GM18951 (cell line): ENCODE data around the gene TENM4.

Source experiments
- POLR2A ChIP-seq: IDR thresholded peaks from 4 replicates; pipeline ENCODE4 v1.6.1; 2011; ENCODE audit warnings: mild to moderate bottlenecking; ENCODE audit not compliant: insufficient read length, insufficient read depth; ENCODE audit errors: extremely low read depth
- in situ Hi-C: fragments of 300-500 bp; cut with MboI; formaldehyde crosslinking; loops from one replicate; pipeline ENCODE4 v1.12.0; 2022; ENCODE audit warnings: low sequenced_read_pairs, mixed read lengths, inconsistent platforms; ENCODE audit not compliant: unreplicated experiment

The TENM4 gene

DNA sequence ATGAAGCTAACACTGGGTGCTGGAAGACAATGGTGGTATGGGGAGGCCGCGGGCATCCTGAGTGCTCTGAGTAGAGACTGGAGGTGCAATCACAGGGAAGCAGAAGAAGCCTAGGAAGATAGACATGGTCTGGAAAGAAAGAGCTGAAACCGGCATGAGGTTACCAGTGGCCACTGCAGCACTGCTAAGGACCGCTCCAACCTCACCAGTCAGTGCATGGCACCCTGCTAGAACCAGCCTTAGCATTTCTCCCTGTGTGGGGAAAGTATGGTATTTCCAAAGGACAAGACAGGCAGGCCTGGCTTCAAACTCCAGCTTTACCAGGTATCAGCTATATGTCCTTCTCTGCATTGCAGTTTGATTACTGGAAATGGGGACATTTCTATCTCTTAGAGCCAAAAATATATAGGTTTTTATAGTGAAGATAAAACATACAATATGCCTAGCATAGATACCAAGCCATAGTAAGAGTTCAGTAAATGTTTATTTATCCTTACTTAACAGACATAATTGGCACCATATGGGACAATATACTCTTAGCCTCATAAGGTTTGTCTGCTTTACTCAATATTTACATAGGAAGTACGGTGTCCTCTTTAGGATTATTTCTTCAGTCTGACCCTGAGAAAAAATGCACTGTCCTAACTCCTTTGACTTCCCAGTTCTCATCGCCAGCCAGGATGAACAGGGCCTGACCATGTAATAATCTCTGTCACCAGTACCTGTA lies 231.1 kb downstream of the TENM4 start:
- TF ChIP-seq POLR2A, result no peak
- in situ Hi-C loops, result no loop called here

DNA sequence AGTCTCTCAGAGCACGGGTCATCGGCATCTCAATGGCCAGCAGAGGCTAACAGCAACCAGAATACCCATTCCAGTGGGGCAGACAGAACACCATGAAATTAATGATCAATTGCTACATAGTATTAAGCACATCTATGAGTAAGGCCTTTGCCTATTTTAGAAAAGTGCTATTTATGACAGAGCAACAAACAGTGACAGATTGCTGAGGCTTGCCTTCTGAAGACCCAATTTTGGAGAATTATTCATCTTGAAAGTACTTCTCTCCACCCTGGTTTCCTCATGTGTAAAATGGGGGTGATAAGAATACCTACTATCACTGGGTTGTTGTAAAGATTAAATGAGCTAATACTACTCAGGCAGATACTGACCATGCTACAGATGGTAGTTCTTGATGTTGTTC lies 232.7 kb downstream of the TENM4 start:
- TF ChIP-seq POLR2A, result no peak
- in situ Hi-C loops, result no loop called here

DNA sequence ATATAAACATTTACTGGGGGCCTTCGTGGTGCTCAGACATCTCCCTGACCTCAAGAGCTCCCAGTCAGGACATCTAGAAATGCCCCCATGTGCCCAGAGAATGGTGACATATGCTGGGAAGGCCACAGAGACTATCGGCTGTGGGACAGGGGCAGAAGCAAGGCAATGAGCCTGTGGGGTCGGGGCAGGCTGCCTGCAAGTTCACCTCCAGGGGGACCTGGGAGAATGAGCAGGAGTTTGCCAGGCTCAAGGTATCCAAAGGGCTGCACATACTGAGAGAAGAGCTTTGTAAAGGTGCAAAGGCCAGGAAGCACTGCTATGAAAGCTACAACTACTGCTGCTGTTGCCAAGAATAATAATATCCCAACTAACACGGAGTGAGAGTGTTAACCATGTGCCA lies 233.9 kb downstream of the TENM4 start:
- in situ Hi-C loops, result no loop called here
- no peak for TF ChIP-seq POLR2A

DNA sequence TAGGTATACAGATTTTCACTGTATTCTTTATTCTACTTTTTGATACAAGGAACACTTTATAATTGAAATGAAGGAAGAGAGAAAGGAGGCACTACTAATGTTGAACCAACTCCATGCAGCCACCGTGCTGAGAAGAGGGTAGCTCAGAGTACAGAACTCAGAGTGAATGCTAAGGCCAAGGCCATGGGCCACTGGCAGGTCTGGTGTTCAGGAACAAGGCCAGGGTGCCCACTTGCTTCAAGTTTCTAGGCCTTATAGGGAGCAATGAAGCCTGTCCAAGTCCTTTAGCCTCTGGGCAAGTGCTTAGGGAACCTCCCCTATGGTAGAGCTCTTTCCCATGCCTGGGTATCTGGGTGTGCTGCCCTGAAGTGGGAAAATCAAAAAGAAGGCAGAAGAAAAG lies 235.0 kb downstream of the TENM4 start:
- in situ Hi-C loops, result no loop called here
- no peak for TF ChIP-seq POLR2A

- TF ChIP-seq POLR2A, result no peak
- in situ Hi-C loops, result no loop called here
Observed at GRCh38 chr11:79201677-79202347, 239.0 kb downstream of the TENM4 start.

- in situ Hi-C loops, result no loop called here
Observed at GRCh38 chr11:79200398-79201070, 240.3 kb downstream of the TENM4 start.

DNA sequence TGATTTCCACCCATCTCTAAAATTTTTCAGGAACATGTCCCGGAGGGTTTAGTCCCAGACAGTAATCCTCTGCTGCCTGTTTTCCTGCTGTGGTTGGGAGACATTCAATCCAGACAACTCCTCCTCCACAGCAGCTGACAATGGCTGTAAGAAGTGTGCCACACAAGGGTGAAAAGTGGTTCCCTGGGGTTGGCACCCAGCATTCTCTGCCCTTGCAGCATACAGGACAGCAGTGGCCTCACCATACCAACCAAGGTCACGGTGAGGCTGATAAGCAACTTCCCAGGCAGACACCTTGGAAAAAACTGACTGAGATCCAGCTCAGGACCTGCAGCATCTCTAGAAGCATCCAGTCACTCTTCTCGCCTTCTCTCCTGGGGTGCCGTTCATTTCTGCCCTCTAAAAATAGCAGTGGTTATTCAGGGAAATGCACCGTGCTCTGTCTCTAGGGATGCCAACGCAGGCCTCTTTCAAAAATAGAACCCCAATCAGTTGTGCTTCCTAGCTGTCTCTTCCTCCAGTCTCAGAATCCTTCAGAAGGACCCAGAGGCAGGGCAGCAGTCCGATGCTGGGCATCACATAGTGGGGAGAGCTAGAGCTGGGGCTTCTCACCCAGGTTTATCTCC lies 241.0 kb downstream of the TENM4 start:
- TF ChIP-seq POLR2A, result no peak
- in situ Hi-C loops, result no loop called here

More at GRCh38 chr11:79200398-79201070, 240.3 kb downstream of the TENM4 start:
- no peak for TF ChIP-seq POLR2A

GRCh38 chr11:79198898-79199250 lies 242.0 kb downstream of the TENM4 start:
- TF ChIP-seq POLR2A, result no peak
- in situ Hi-C loops, result no loop called here

DNA sequence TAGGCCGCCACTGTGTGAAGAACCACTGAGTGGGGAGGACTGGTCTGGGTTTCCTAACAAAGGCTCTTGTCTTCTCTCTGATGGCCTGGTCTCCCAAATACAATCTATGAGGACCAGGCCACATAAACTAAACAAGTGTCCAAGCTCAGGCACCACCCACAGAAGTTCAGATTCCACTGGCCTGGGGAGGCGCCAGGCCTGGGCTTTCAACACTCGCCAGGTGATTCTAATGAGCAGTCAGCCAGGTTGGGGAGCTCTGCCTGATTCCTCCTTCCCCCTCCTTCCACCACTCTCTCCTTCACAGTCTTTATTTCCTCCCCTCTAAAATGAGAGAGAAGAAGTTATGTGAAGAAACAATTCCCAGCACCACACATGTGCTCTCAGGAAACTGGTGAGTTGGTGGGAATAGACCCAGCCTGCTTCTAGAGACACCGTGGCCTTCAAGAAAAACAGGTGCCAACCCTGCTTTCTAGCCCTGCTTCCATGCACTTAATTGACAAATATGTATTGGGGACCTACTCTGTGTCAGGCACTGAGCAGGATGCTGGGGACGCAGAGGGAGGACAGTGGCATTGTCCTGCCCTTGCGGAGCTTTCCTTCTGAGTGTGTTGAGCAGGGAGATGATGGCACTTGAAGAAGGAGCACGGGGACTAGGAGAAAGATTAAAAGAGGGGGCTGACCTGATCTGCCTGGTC lies 242.5 kb downstream of the TENM4 start:
- in situ Hi-C loops, result no loop called here
- TF ChIP-seq POLR2A, result no peak

GRCh38 chr11:79196950-79197349 lies 243.9 kb downstream of the TENM4 start:
- TF ChIP-seq POLR2A, result no peak
- in situ Hi-C loops, result no loop called here

- no peak for TF ChIP-seq POLR2A
- in situ Hi-C loops, result no loop called here
Observed at GRCh38 chr11:79195209-79195608, 245.6 kb downstream of the TENM4 start.

DNA sequence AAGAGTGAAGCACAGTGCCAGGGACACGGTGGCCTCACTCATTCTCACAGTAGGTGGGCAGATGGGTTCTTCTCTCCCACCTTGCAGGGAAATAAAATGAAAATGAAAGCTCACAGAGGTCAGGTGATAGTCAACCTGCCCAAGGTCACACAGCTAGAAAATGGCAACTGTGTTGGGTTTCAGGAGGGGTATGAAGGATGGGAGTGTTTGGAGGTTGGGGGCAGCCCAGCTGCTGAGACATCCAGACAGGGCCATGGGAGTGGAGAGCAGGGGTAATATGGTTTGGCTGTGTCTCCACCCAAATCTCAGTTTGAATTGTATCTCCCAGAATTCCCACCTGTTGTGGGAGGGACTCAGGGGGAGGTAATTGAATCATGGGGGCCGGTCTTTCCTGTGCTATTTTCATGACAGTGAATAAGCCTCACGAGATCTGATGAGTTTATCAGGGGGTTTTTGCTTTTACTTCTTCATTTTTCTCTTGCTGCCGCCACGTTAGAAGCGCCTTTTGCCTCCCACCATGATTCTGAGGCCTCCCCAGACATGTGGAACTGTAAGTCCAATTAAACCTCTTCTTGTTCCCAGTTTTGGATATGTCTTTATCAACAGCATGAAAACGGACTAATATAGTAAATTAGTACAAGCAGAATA lies 247.0 kb downstream of the TENM4 start:
- TF ChIP-seq POLR2A, result no peak
- in situ Hi-C loops, result no loop called here
